Body of pancreas (tissue), 4 donors: ENCODE measurements around the gene OMD. TPM values are rescaled to one million over a fixed set of nuclear protein-coding genes. Genes with fewer than 3 reads are reported as not detected.
A peak's percentile ranks its signal among the peaks of the same experiment; 100 is the strongest.

Source experiments
- ATAC-seq: fragments of 150-250 bp; one replicate; pipeline ENCODE4 v1.9.1; 2016
- DNase-seq, 4 donors: peaks; one replicate each; pipeline ENCODE4 v3.0.0-alpha.2; 2019
- H3K27ac ChIP-seq, 4 donors: fragments of 200-600 bp; sonication (generic); 1 replicate in 3 of 4; 2 replicates in 1 of 4; pipeline versions ENCODE4 v1.5.1 to v1.6.1; 2016 to 2019; ENCODE audit warnings: mild to moderate bottlenecking in 1 of 4, mixed read lengths in 1 of 4, moderate library complexity in 1 of 4
- H3K27me3 ChIP-seq, 2 donors: fragments of 200-600 bp; sonication (generic); one replicate each; pipeline ENCODE4 v1.6.0; 2016; ENCODE audit warnings: mild to moderate bottlenecking in 1 of 2
- H3K36me3 ChIP-seq, 2 donors: fragments of 200-600 bp; sonication (generic); replicated peaks in 1 of 2; 2 replicates each; pipeline ENCODE4 v1.5.1; 2016; ENCODE audit warnings: low read depth in 2 of 2; ENCODE audit not compliant: insufficient read depth in 1 of 2
- H3K4me1 ChIP-seq: fragments of 200-600 bp; sonication (generic); one replicate; pipeline ENCODE4 v1.6.0; 2016
- H3K4me3 ChIP-seq, 2 donors: fragments of 200-600 bp; sonication (generic); 1 replicate in 1 of 2; 2 replicates in 1 of 2; pipeline ENCODE4 v1.5.1; 2016 to 2019
- H3K9me3 ChIP-seq, 3 donors: fragments of 200-600 bp; sonication (generic); 1 replicate in 2 of 3; 2 replicates in 1 of 3; pipeline ENCODE4 v1.5.1; 2016
- CTCF ChIP-seq, 7 experiments: fragments of 450-650 bp in 4 of 7; fragments of 200-600 bp in 3 of 7; sonication (generic) in 3 of 7; IDR thresholded peaks; one replicate each; pipeline ENCODE4 v1.5.1; 2016 to 2019; ENCODE audit warnings: antibody characterized with exemption in 7 of 7
- POLR2A ChIP-seq, 3 donors: fragments of 450-650 bp; IDR thresholded peaks; one replicate each; pipeline ENCODE4 v1.6.1; 2016; ENCODE audit warnings: antibody characterized with exemption in 3 of 3, mild to moderate bottlenecking in 2 of 3
- WGBS, 2 donors: methylation state at CpG; one replicate each; pipeline ENCODE4 v1.1.5; 2017; 5-methylcytosine and 5-hydroxymethylcytosine counted together
- intact Hi-C: fragments of 100-400 bp; cut with DNase I; formaldehyde crosslinking; loops from one replicate; pipeline ENCODE4 v1.15.1; 2023
- total RNA-seq, 2 donors: library from RNA; depleted of rRNA; stranded (reverse); fragments of >200 nt; gene quantifications; one replicate each; pipeline ENCODE4 v1.1.0, GENCODE V29; 2016

OMD gene
- total RNA-seq, 2 donors from 2014 or later: 0.33 to 4.9 TPM

DNA sequence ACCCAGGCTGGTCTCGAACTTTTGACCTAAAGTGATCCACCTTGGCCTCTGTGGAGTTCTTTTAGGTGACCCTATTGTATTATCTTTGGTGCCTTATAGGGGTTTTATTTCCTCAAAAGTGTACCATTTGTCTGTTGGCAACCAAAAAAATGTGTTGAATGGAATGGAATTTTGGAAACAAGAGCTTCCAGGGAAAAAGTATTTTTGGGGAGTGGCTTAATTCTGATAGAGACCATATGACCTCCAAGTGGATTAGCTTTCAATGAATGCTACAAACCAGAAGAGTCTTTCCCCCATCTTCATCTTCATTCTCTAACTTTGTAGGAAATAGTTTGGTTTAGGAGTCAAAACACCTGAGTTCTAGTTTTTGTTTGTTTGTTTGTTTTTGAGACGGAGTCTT, 16.5 kb downstream of the OMD start:
- no peaks in the 10 kb centered on the region for H3K36me3 ChIP-seq

GRCh38 chr9:92406477-92406876, 17.8 kb downstream of the OMD start:
- Histone ChIP-seq H3K27ac (no peak overlapping the region), H3K9me3 (no peaks in the 10 kb centered on the region), H3K4me3 (no peak overlapping the region), H3K27me3 (no peaks in the 10 kb centered on the region), H3K4me1 (no peaks in the 10 kb centered on the region), H3K36me3 (no peaks in the 10 kb centered on the region)
- DNase-seq (peak in 2 of 4 donors; percentile 7 to 42), ATAC-seq (no peak)
- intact Hi-C loops: no loop called here
- TF ChIP-seq CTCF (IDR thresholded peaks at IDR 0.05) (no peak), POLR2A (IDR thresholded peaks at IDR 0.05) (no peak)
- 65 to 84% methylated on average over 3 of the region's 3 CpGs for WGBS, 2 donors

More for the DNA sequence above, 16.5 kb downstream of the OMD start:
- no peaks in the 10 kb centered on the region for H3K4me1 ChIP-seq
- TF ChIP-seq POLR2A (IDR thresholded peaks at IDR 0.05) (no peak), CTCF (IDR thresholded peaks at IDR 0.05) (no peak)
- no peaks in the 10 kb centered on the region for H3K27me3 ChIP-seq
- 93 to 100% methylated on average over 2 of the region's 2 CpGs for WGBS, 2 donors
- no peaks in the 10 kb centered on the region for H3K9me3 ChIP-seq
- no peak overlapping the region for H3K27ac ChIP-seq
- DNase-seq (no peak), ATAC-seq (no peak)
- intact Hi-C loops: no loop called here
- no peak overlapping the region for H3K4me3 ChIP-seq

DNA sequence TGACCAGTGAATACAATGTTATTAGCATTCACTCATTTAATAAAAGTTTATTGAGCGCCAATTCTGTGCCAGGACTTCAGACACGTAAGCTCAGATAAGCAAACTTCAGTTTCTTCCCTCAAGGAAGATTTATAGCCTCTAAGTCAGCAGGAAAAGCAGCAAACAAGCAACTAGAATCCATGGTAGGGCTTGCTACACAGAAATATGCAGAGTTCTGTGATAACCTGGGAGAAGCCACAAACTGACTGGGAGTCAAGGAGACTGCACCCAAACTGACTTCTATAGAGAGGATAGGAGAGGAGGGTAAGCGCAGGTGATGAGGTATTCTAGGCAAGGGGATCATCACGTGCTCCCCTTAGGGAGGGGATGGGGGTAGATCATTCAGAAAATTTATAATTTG, 18.5 kb downstream of the OMD start:
- no peak for TF ChIP-seq POLR2A (IDR thresholded peaks at IDR 0.05)
- no peak for TF ChIP-seq CTCF (IDR thresholded peaks at IDR 0.05)
- Histone ChIP-seq H3K27ac (no peak overlapping the region), H3K27me3 (no peaks in the 10 kb centered on the region), H3K4me1 (no peaks in the 10 kb centered on the region), H3K9me3 (no peaks in the 10 kb centered on the region), H3K4me3 (no peak overlapping the region), H3K36me3 (no peaks in the 10 kb centered on the region)
- ATAC-seq (no peak), DNase-seq (no peak)
- 77% methylated on average over 4 of the region's 4 CpGs for WGBS, 2 donors
- intact Hi-C loops: no loop called here

GRCh38 chr9:92404042-92404836, 20.0 kb downstream of the OMD start, which contains the start of gene OGN:
TSS of gene OGN (minus strand) at chr9:92404578. CDS start at chr9:92403407, 1,171 bp downstream.
- no peak for ATAC-seq
- TF ChIP-seq POLR2A (IDR thresholded peaks at IDR 0.05): no peak
- TF ChIP-seq CTCF (IDR thresholded peaks at IDR 0.05): no peak
- WGBS, 2 donors: 83 to 84% methylated on average over 5 of the region's 5 CpGs
- H3K27me3 ChIP-seq: no peaks in the 10 kb centered on the region
- no peaks in the 10 kb centered on the region for H3K9me3 ChIP-seq
- H3K36me3 ChIP-seq: no peaks in the 10 kb centered on the region
- H3K4me3 ChIP-seq: no peak within 1 kb of the TSS
- H3K27ac ChIP-seq: no peak within 1 kb of the TSS
- H3K4me1 ChIP-seq: no peaks in the 10 kb centered on the region
- intact Hi-C loops: no loop called here
- DNase-seq: no peak
